Astrocyte (in vitro differentiated cells and primary cell): ENCODE results near the gene ZFYVE16. TPM values are rescaled to one million over a fixed set of nuclear protein-coding genes. Genes with fewer than 3 reads are reported as not detected.

Source experiments
- DNase-seq: peaks from one replicate; pipeline ENCODE4 v3.0.0-alpha.2; 2010; ENCODE audit warnings: low read depth
- FAIRE-seq: peaks from 2 replicates; lab custom pipeline; 2011; peaks lifted over from hg19 to GRCh38; lab: Jason Lieb, UNC
- H2AFZ ChIP-seq: 2 replicates; pipeline ENCODE4 v1.6.0; 2012; ENCODE audit warnings: low read depth, low read length, inconsistent platforms
- H3K27ac ChIP-seq: 2 replicates; pipeline ENCODE4 v1.5.1; 2011; ENCODE audit warnings: low read depth, low read length, inconsistent platforms
- H3K27me3 ChIP-seq: 2 replicates; pipeline ENCODE4 v1.6.0; 2011; ENCODE audit warnings: low read length, inconsistent platforms; ENCODE audit not compliant: insufficient read depth
- H3K36me3 ChIP-seq: 2 replicates; pipeline ENCODE4 v1.5.1; 2011; ENCODE audit warnings: low read length, inconsistent platforms; ENCODE audit not compliant: insufficient read depth
- H3K4me1 ChIP-seq: 2 replicates; pipeline ENCODE4 v1.5.1; 2011; ENCODE audit warnings: low read length, inconsistent platforms; ENCODE audit not compliant: insufficient read depth
- H3K4me2 ChIP-seq: 2 replicates; pipeline ENCODE4 v1.6.0; 2012; ENCODE audit warnings: low read length, inconsistent platforms
- H3K4me3 ChIP-seq: 2 replicates; pipeline ENCODE4 v1.5.1; 2011; ENCODE audit warnings: low read depth, mild to moderate bottlenecking, low read length, inconsistent platforms; ENCODE audit not compliant: insufficient read depth
- H3K79me2 ChIP-seq: 2 replicates; pipeline ENCODE4 v1.6.0; 2012; ENCODE audit warnings: mild to moderate bottlenecking, low read length, inconsistent platforms; ENCODE audit not compliant: insufficient read depth
- H3K9ac ChIP-seq: 2 replicates; pipeline ENCODE4 v1.6.0; 2012; ENCODE audit warnings: mild to moderate bottlenecking, low read length, inconsistent platforms
- H3K9me3 ChIP-seq: 2 replicates; pipeline ENCODE4 v1.5.1; 2012; ENCODE audit warnings: low read depth, mild to moderate bottlenecking, low read length, inconsistent platforms; ENCODE audit not compliant: insufficient read depth
- H4K20me1 ChIP-seq: 2 replicates; pipeline ENCODE4 v1.6.0; 2012; ENCODE audit warnings: low read length, inconsistent platforms; ENCODE audit not compliant: insufficient read depth
- H3K27ac Mint-ChIP-seq: one replicate; pipeline ENCODE4 v1.8.0; 2021; ENCODE audit warnings: mild to moderate bottlenecking, mixed read lengths; ENCODE audit not compliant: unreplicated experiment
- H3K27me3 Mint-ChIP-seq: one replicate; pipeline ENCODE4 v1.8.0; 2021; ENCODE audit warnings: low read depth, mixed read lengths; ENCODE audit not compliant: unreplicated experiment
- H3K36me3 Mint-ChIP-seq: one replicate; pipeline ENCODE4 v1.8.0; 2021; ENCODE audit warnings: low read depth, mixed read lengths; ENCODE audit not compliant: unreplicated experiment
- H3K4me1 Mint-ChIP-seq: one replicate; pipeline ENCODE4 v1.8.0; 2021; ENCODE audit warnings: low read depth, mixed read lengths; ENCODE audit not compliant: unreplicated experiment
- H3K4me3 Mint-ChIP-seq: one replicate; pipeline ENCODE4 v1.8.0; 2021; ENCODE audit warnings: mild to moderate bottlenecking, moderate library complexity, mixed read lengths; ENCODE audit not compliant: unreplicated experiment
- H3K9me3 Mint-ChIP-seq: one replicate; pipeline ENCODE4 v1.8.0; 2021; ENCODE audit warnings: mild to moderate bottlenecking, mixed read lengths; ENCODE audit not compliant: unreplicated experiment
- EZH2 ChIP-seq: IDR thresholded peaks from 2 replicates; pipeline ENCODE4 v1.6.1; 2012; ENCODE audit warnings: mild to moderate bottlenecking, low read length, inconsistent platforms; ENCODE audit not compliant: insufficient read depth
- total RNA-seq: library from RNA; stranded (reverse); gene quantifications from 2 replicates; pipeline ENCODE4 v1.2.1, GENCODE V29; 2021
- TF ChIP-seq, protein P1 (sequence below): IDR thresholded peaks from 2 replicates; pipeline ENCODE4 v1.5.1; 2011; ENCODE audit warnings: low read depth, mild to moderate bottlenecking, inconsistent platforms, low read length, moderate library complexity; ENCODE audit not compliant: insufficient read depth

ZFYVE16 gene
- total RNA-seq, 1 donor from 2014 or later, result 48.5 TPM

GRCh38 chr5:80408484-80409366 lies 861 bp downstream of the ZFYVE16 start:
- FAIRE-seq, result no peak
- H3K4me3 Mint-ChIP-seq, result peak overlapping the region; percentile 89
- H3K9ac ChIP-seq, result peak overlapping the region; percentile 97
- DNase-seq, result peak; percentile 35
- peak overlapping the region; percentile 78 for H3K27ac Mint-ChIP-seq
- TF ChIP-seq EZH2, result no peak
- TF ChIP-seq, protein P1, sequence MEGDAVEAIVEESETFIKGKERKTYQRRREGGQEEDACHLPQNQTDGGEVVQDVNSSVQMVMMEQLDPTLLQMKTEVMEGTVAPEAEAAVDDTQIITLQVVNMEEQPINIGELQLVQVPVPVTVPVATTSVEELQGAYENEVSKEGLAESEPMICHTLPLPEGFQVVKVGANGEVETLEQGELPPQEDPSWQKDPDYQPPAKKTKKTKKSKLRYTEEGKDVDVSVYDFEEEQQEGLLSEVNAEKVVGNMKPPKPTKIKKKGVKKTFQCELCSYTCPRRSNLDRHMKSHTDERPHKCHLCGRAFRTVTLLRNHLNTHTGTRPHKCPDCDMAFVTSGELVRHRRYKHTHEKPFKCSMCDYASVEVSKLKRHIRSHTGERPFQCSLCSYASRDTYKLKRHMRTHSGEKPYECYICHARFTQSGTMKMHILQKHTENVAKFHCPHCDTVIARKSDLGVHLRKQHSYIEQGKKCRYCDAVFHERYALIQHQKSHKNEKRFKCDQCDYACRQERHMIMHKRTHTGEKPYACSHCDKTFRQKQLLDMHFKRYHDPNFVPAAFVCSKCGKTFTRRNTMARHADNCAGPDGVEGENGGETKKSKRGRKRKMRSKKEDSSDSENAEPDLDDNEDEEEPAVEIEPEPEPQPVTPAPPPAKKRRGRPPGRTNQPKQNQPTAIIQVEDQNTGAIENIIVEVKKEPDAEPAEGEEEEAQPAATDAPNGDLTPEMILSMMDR, result no peak
- H3K27me3 Mint-ChIP-seq, result no peaks in the 10 kb centered on the region
- no peaks in the 10 kb centered on the region for H3K27me3 ChIP-seq
- H3K4me1 ChIP-seq, result peaks cover 3% of the 10 kb centered on the region
- H3K79me2 ChIP-seq, result peaks cover 55% of the 10 kb centered on the region
- H3K9me3 ChIP-seq, result no peaks in the 10 kb centered on the region
- H3K36me3 Mint-ChIP-seq, result no peaks in the 10 kb centered on the region
- H3K4me2 ChIP-seq, result peak overlapping the region; percentile 83
- H3K27ac ChIP-seq, result peak overlapping the region; percentile 96
- H3K4me1 Mint-ChIP-seq, result peaks cover 20% of the 10 kb centered on the region
- peak overlapping the region; percentile 98 for H2AFZ ChIP-seq
- peaks cover 10% of the 10 kb centered on the region for H4K20me1 ChIP-seq
- peak overlapping the region; percentile 80 for H3K4me3 ChIP-seq
- H3K9me3 Mint-ChIP-seq, result peaks cover 2% of the 10 kb centered on the region
- H3K36me3 ChIP-seq, result no peaks in the 10 kb centered on the region

GRCh38 chr5:80409367-80409966 lies 1.6 kb downstream of the ZFYVE16 start:
- no peak overlapping the region for H3K27ac ChIP-seq
- peaks cover 63% of the 10 kb centered on the region for H3K79me2 ChIP-seq
- DNase-seq (no peak), FAIRE-seq (no peak)
- TF ChIP-seq EZH2, result no peak
- TF ChIP-seq, protein P1, result no peak
- H2AFZ ChIP-seq, result no peak overlapping the region
- no peaks in the 10 kb centered on the region for H3K9me3 ChIP-seq
- H3K4me1 Mint-ChIP-seq, result peaks cover 20% of the 10 kb centered on the region
- H3K27me3 ChIP-seq, result no peaks in the 10 kb centered on the region
- peak overlapping the region; percentile 97 for H3K9ac ChIP-seq
- peaks cover 3% of the 10 kb centered on the region for H3K4me1 ChIP-seq
- peak overlapping the region; percentile 80 for H3K4me3 ChIP-seq
- H3K9me3 Mint-ChIP-seq, result peaks cover 2% of the 10 kb centered on the region
- peaks cover 10% of the 10 kb centered on the region for H4K20me1 ChIP-seq
- peak overlapping the region; percentile 83 for H3K4me2 ChIP-seq
- H3K4me3 Mint-ChIP-seq, result peak overlapping the region; percentile 89
- no peaks in the 10 kb centered on the region for H3K36me3 Mint-ChIP-seq
- no peak overlapping the region for H3K27ac Mint-ChIP-seq
- H3K27me3 Mint-ChIP-seq, result no peaks in the 10 kb centered on the region
- H3K36me3 ChIP-seq, result no peaks in the 10 kb centered on the region
